ENCODE measurements around the gene EFHC2.

GRCh38 chrX:44105228-44105913, 238.1 kb downstream of the EFHC2 start:
- no peak for TF ChIP-seq POLR2AphosphoS5 (IDR thresholded peaks at IDR 0.05)
- TF ChIP-seq POLR2A (IDR thresholded peaks at IDR 0.05): no peak
- TF ChIP-seq CTCF (IDR thresholded peaks at IDR 0.05 in 8 of 11, conservative IDR thresholded peaks at IDR 0.05 in 3 of 11): no peak
